Thyroid gland (tissue), 4 donors: ENCODE measurements around the gene REN. TPM values are rescaled to one million over a fixed set of nuclear protein-coding genes. Genes with fewer than 3 reads are reported as not detected.

Source experiments
- DNase-seq, 2 donors: peaks; one replicate each; pipeline ENCODE4 v3.0.0-alpha.2; 2019
- H3K27ac ChIP-seq, 3 donors: fragments of 200-600 bp; sonication (generic); 1 replicate in 2 of 3; 2 replicates in 1 of 3; pipeline ENCODE4 v1.5.1; 2016 to 2019; ENCODE audit warnings: mild to moderate bottlenecking in 1 of 3, moderate library complexity in 1 of 3
- H3K27me3 ChIP-seq: fragments of 200-600 bp; sonication (generic); one replicate; pipeline ENCODE4 v1.5.1; 2019
- H3K36me3 ChIP-seq, 2 donors: fragments of 200-600 bp; sonication (generic); one replicate each; pipeline ENCODE4 v1.5.1; 2016 to 2019
- H3K4me1 ChIP-seq, 2 donors: fragments of 200-600 bp; sonication (generic); one replicate each; pipeline ENCODE4 v1.5.1; 2017 to 2019
- H3K4me3 ChIP-seq, 3 donors: fragments of 200-600 bp; sonication (generic); replicated peaks in 1 of 3; 1 replicate in 2 of 3; 2 replicates in 1 of 3; pipeline ENCODE4 v1.5.1; 2016; ENCODE audit warnings: mild to moderate bottlenecking in 1 of 3
- H3K9me3 ChIP-seq: fragments of 200-600 bp; sonication (generic); one replicate; pipeline ENCODE4 v1.5.1; 2017
- CTCF ChIP-seq, 6 experiments: fragments of 200-600 bp in 3 of 6; fragments of 450-650 bp in 3 of 6; sonication (generic) in 3 of 6; IDR thresholded peaks; one replicate each; pipeline ENCODE4 v1.5.1; 2016 to 2019; ENCODE audit warnings: antibody characterized with exemption in 6 of 6, mild to moderate bottlenecking in 2 of 6, inconsistent platforms in 1 of 6, moderate library complexity in 1 of 6
- POLR2A ChIP-seq, 2 donors: fragments of 450-650 bp; IDR thresholded peaks; one replicate each; pipeline ENCODE4 v1.6.1; 2017; ENCODE audit warnings: antibody characterized with exemption in 2 of 2, mild to moderate bottlenecking in 2 of 2, moderate library complexity in 1 of 2
- WGBS, 2 donors: methylation state at CpG; one replicate each; pipeline ENCODE4 v1.1.5; 2017; 5-methylcytosine and 5-hydroxymethylcytosine counted together
- intact Hi-C: fragments of 100-400 bp; cut with DNase I; formaldehyde crosslinking; loops from one replicate; pipeline ENCODE4 v1.15.1; 2023
- total RNA-seq, 4 donors: library from RNA; depleted of rRNA; stranded (reverse); fragments of >200 nt; gene quantifications; one replicate each; pipeline ENCODE4 v1.2.3, GENCODE V29; 2016

The REN gene
- total RNA-seq, 4 donors from 2014 or later, result not detected

- intact Hi-C loops, result no loop called here
- TF ChIP-seq POLR2A (IDR thresholded peaks at IDR 0.05) (no peak), CTCF (IDR thresholded peaks at IDR 0.05) (no peak)
- H3K9me3 ChIP-seq, result no peaks in the 10 kb centered on the region
- H3K27me3 ChIP-seq, result no peaks in the 10 kb centered on the region
- WGBS, 2 donors, result 87 to 90% methylated on average over 6 of the region's 6 CpGs
- DNase-seq, result no peak
- H3K4me1 ChIP-seq, result peaks cover 29 to 32% of the 10 kb centered on the region in 2 donors
- H3K36me3 ChIP-seq, result peaks cover 0 to 5% of the 10 kb centered on the region in 2 donors
- no peak overlapping the region for H3K4me3 ChIP-seq
- H3K27ac ChIP-seq, result no peak overlapping the region
Measured at GRCh38 chr1:204132718-204133117, 33.4 kb downstream of the REN start.

- peak overlapping the region in 1 of 3 donors; percentile 68 for H3K27ac ChIP-seq
- WGBS, 2 donors, result 90 to 97% methylated on average over 3 of the region's 4 CpGs
- intact Hi-C loops, result no loop called here
- no peak for TF ChIP-seq CTCF (IDR thresholded peaks at IDR 0.05)
- no peaks in the 10 kb centered on the region for H3K27me3 ChIP-seq
- H3K4me3 ChIP-seq, result no peak overlapping the region
- peaks cover 34 to 37% of the 10 kb centered on the region in 2 donors for H3K4me1 ChIP-seq
- H3K36me3 ChIP-seq, result peaks cover 0 to 5% of the 10 kb centered on the region in 2 donors
- no peaks in the 10 kb centered on the region for H3K9me3 ChIP-seq
- DNase-seq, result no peak
Measured at GRCh38 chr1:204131978-204132377, 34.2 kb downstream of the REN start.

- peaks cover 0 to 6% of the 10 kb centered on the region in 2 donors for H3K36me3 ChIP-seq
- intact Hi-C loops, result no loop called here
- no peaks in the 10 kb centered on the region for H3K9me3 ChIP-seq
- peaks cover 38 to 40% of the 10 kb centered on the region in 2 donors for H3K4me1 ChIP-seq
- H3K27ac ChIP-seq, result peak overlapping the region; percentile 68 to 87 (median 77)
- DNase-seq, result peak; percentile 38 to 43
- no peaks in the 10 kb centered on the region for H3K27me3 ChIP-seq
- H3K4me3 ChIP-seq, result no peak overlapping the region
- 58 to 64% methylated on average over 11 of the region's 11 CpGs for WGBS, 2 donors
- TF ChIP-seq POLR2A (IDR thresholded peaks at IDR 0.05) (no peak), CTCF (IDR thresholded peaks at IDR 0.05) (no peak)
Measured at GRCh38 chr1:204130981-204131892, 34.9 kb downstream of the REN start.

- intact Hi-C loops, result no loop called here
- DNase-seq, result peak; percentile 96 to 97
- WGBS, 2 donors, result 38 to 44% methylated on average over 3 of the region's 4 CpGs
- TF ChIP-seq POLR2A (IDR thresholded peaks at IDR 0.05) (peak in 1 of 2 donors; percentile 24), CTCF (IDR thresholded peaks at IDR 0.05) (peak in 2 of 6 experiments; percentile 17 to 29)
- no peaks in the 10 kb centered on the region for H3K9me3 ChIP-seq
- H3K36me3 ChIP-seq, result peaks cover 1 to 17% of the 10 kb centered on the region in 2 donors
- H3K27ac ChIP-seq, result peak overlapping the region; percentile 68 to 95 (median 87)
- H3K4me1 ChIP-seq, result peaks cover 38 to 40% of the 10 kb centered on the region in 2 donors
- H3K4me3 ChIP-seq, result no peak overlapping the region
- H3K27me3 ChIP-seq, result no peaks in the 10 kb centered on the region
Measured at GRCh38 chr1:204130178-204130577, 36.0 kb downstream of the REN start.
